Activated CD4-positive, alpha-beta T cell treated with anti-CD3 and anti-CD28 coated beads, Interleukin-2, amount 50 U/mL, for 24 hours (primary cell): Measurements from ENCODE around the gene PDCD5.
"Not testable (repeated sequence)": the region's sequence is repeated elsewhere in the genome, so short reads cannot be mapped to it uniquely, and the experiment has no call there.

Experiments
- DNase-seq, 2 donors: peaks; one replicate each; pipeline ENCODE4 v3.0.0-alpha.2; 2020; ENCODE audit warnings: low read depth in 1 of 2, low spot score in 1 of 2

Gene PDCD5

GRCh38 chr19:32576790-32577189 lies 4.2 kb upstream of the PDCD5 start:
- DNase-seq, result no peak

GRCh38 chr19:32580353-32580900 lies 563 bp upstream of the PDCD5 start:
- no peak for DNase-seq

- no peak for DNase-seq
These were observed 752 bp downstream of the PDCD5 start for GRCh38 chr19:32581705-32582179.

GRCh38 chr19:32587747-32588504 lies 6.9 kb downstream of the PDCD5 start:
- not testable (repeated sequence) for DNase-seq

- DNase-seq, result no peak
These were observed 13.0 kb downstream of the PDCD5 start for GRCh38 chr19:32594021-32594420.

GRCh38 chr19:32595491-32595890 lies 14.5 kb downstream of the PDCD5 start:
- no peak for DNase-seq

GRCh38 chr19:32598022-32598421 lies 17.0 kb downstream of the PDCD5 start:
- DNase-seq, result no peak

- no peak for DNase-seq
These were observed 18.3 kb downstream of the PDCD5 start for GRCh38 chr19:32599258-32599657.

GRCh38 chr19:32599736-32600157 lies 18.8 kb downstream of the PDCD5 start:
- DNase-seq, result peak in 1 of 2 donors; percentile 38

GRCh38 chr19:32603961-32604360 lies 23.0 kb downstream of the PDCD5 start:
- no peak for DNase-seq

GRCh38 chr19:32605544-32605943 lies 24.6 kb downstream of the PDCD5 start:
- DNase-seq, result no peak

- no peak for DNase-seq
These were observed 25.3 kb downstream of the PDCD5 start for GRCh38 chr19:32606289-32606688.

- no peak for DNase-seq
These were observed 26.5 kb downstream of the PDCD5 start for GRCh38 chr19:32607479-32607878.

GRCh38 chr19:32611161-32611560 lies 30.2 kb downstream of the PDCD5 start:
- DNase-seq, result no peak

GRCh38 chr19:32613008-32613407 lies 32.0 kb downstream of the PDCD5 start:
- DNase-seq, result no peak

GRCh38 chr19:32614916-32615315 lies 33.9 kb downstream of the PDCD5 start:
- DNase-seq, result no peak

- DNase-seq, result no peak
These were observed 34.6 kb downstream of the PDCD5 start for GRCh38 chr19:32615569-32615968.

GRCh38 chr19:32619051-32619685 lies 38.2 kb downstream of the PDCD5 start:
- no peak for DNase-seq

- no peak for DNase-seq
These were observed 41.0 kb downstream of the PDCD5 start for GRCh38 chr19:32622002-32622401.

- DNase-seq, result no peak
These were observed 43.4 kb downstream of the PDCD5 start for GRCh38 chr19:32624410-32624809.

GRCh38 chr19:32626969-32627368 lies 46.0 kb downstream of the PDCD5 start:
- no peak for DNase-seq

GRCh38 chr19:32627714-32628270 lies 46.8 kb downstream of the PDCD5 start:
- no peak for DNase-seq
